ENCODE measurements around the gene PCDH1.

Gene PCDH1

DNA sequence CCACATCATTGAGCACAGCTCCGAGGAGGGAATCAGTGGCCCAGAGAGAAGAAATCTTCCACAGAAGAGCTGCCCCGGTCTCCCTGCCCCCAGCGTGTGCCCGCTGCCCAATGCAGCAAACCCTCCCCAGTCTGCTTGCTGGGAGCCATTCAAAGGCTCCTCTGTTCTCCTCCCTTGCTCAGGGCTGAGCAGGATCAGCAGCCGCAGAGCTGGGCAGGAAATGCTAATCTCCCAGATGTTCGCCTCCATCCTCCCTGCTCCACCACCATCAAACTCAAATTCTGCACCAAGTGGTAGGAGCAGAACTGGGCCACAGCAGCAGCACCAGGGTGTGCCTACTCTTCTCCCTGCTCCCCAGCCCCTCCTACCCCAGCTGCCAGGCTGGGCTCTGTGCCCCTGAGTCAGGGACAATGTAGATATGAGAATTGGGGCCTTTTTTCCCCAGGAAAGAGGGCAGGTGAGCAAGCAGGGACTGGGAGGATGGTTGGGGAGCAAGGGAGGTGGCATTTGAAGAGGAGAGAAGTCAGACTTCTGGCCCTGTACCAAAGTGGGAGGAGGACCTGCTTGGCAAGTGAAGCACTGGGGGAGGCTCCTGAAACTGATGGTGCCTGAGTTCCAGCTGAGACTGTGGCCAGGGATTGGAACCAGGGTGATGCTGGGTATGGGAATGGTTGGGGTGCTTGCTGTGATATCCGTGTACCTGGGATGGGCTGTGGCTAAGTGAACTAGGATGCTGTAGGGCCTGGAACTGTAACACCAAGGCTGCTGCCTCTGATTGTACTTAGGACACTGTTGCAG lies 1.9 kb upstream of the PCDH1 start:
- H3K4me1 ChIP-seq (ENCODE audit: insufficient read depth, low read length, poor library complexity, severe bottlenecking) = peaks cover 27% of the 10 kb centered on the region
- no peaks in the 10 kb centered on the region for H3K27me3 ChIP-seq (ENCODE audit: insufficient read depth, low read length, poor library complexity, severe bottlenecking)
- H3F3A ChIP-seq (ENCODE audit: low read depth) = no peaks in the 10 kb centered on the region
- H3K79me2 ChIP-seq (ENCODE audit: insufficient read depth, low read length) = no peaks in the 10 kb centered on the region
- no peaks in the 10 kb centered on the region for H3K9me2 ChIP-seq (replicated peaks; ENCODE audit: low read depth, low read length)
- H4K20me1 ChIP-seq (ENCODE audit: insufficient read depth, low read length, poor library complexity, severe bottlenecking) = no peaks in the 10 kb centered on the region
- no peak overlapping the region for H3K9ac ChIP-seq (ENCODE audit: low read depth, low read length, poor library complexity, severe bottlenecking)
- no peak for TF ChIP-seq EZH2phosphoT487 (IDR thresholded peaks at IDR 0.05; ENCODE audit: borderline replicate concordance)
- TF ChIP-seq, protein P1, sequence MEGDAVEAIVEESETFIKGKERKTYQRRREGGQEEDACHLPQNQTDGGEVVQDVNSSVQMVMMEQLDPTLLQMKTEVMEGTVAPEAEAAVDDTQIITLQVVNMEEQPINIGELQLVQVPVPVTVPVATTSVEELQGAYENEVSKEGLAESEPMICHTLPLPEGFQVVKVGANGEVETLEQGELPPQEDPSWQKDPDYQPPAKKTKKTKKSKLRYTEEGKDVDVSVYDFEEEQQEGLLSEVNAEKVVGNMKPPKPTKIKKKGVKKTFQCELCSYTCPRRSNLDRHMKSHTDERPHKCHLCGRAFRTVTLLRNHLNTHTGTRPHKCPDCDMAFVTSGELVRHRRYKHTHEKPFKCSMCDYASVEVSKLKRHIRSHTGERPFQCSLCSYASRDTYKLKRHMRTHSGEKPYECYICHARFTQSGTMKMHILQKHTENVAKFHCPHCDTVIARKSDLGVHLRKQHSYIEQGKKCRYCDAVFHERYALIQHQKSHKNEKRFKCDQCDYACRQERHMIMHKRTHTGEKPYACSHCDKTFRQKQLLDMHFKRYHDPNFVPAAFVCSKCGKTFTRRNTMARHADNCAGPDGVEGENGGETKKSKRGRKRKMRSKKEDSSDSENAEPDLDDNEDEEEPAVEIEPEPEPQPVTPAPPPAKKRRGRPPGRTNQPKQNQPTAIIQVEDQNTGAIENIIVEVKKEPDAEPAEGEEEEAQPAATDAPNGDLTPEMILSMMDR (conservative IDR thresholded peaks at IDR 0.05; ENCODE audit: low read length) = no peak
- H3K4me3 ChIP-seq (ENCODE audit: low read length, poor library complexity, severe bottlenecking) = no peak overlapping the region
- H3K4me2 ChIP-seq (ENCODE audit: low read depth, low read length, poor library complexity, severe bottlenecking) = peak overlapping the region; percentile 27
- no peaks in the 10 kb centered on the region for H3K36me3 ChIP-seq (ENCODE audit: insufficient read depth, low read length)
- H2AFZ ChIP-seq (ENCODE audit: low read length) = no peak overlapping the region
- no peaks in the 10 kb centered on the region for H3K9me3 ChIP-seq (ENCODE audit: insufficient read depth, low read depth, low read length)

DNA sequence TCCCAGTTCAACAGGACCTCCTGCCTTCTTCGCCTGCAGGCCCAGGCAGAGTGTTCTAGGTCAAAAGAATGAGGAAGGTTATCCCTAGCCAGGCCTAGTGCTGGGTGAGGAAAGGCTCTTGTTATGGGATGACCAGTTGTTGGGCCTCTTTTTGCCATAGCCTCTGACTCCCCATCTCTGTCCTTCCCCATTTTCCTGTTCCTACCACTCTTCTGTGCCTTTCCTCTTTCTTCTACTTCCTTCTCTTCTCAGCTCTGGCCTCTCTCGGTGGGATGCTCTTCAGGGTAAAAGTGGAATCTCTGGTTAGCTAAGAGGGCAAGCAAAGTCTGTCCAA lies 1.2 kb upstream of the PCDH1 start:
- Histone ChIP-seq H4K20me1 (ENCODE audit: insufficient read depth, low read length, poor library complexity, severe bottlenecking) (no peaks in the 10 kb centered on the region), H3K4me2 (ENCODE audit: low read depth, low read length, poor library complexity, severe bottlenecking) (peak overlapping the region; percentile 27), H3K27me3 (ENCODE audit: insufficient read depth, low read length, poor library complexity, severe bottlenecking) (no peaks in the 10 kb centered on the region), H3K9me2 (replicated peaks; ENCODE audit: low read depth, low read length) (no peaks in the 10 kb centered on the region), H3K79me2 (ENCODE audit: insufficient read depth, low read length) (no peaks in the 10 kb centered on the region), H3F3A (ENCODE audit: low read depth) (no peaks in the 10 kb centered on the region), H3K9me3 (ENCODE audit: insufficient read depth, low read depth, low read length) (no peaks in the 10 kb centered on the region), H2AFZ (ENCODE audit: low read length) (no peak overlapping the region), H3K4me1 (ENCODE audit: insufficient read depth, low read length, poor library complexity, severe bottlenecking) (peaks cover 27% of the 10 kb centered on the region), H3K9ac (ENCODE audit: low read depth, low read length, poor library complexity, severe bottlenecking) (no peak overlapping the region), H3K4me3 (ENCODE audit: low read length, poor library complexity, severe bottlenecking) (no peak overlapping the region), H3K36me3 (ENCODE audit: insufficient read depth, low read length) (no peaks in the 10 kb centered on the region)
- TF ChIP-seq, protein P1 (conservative IDR thresholded peaks at IDR 0.05; ENCODE audit: low read length) = peak; percentile 28
- no peak for TF ChIP-seq EZH2phosphoT487 (IDR thresholded peaks at IDR 0.05; ENCODE audit: borderline replicate concordance)

DNA sequence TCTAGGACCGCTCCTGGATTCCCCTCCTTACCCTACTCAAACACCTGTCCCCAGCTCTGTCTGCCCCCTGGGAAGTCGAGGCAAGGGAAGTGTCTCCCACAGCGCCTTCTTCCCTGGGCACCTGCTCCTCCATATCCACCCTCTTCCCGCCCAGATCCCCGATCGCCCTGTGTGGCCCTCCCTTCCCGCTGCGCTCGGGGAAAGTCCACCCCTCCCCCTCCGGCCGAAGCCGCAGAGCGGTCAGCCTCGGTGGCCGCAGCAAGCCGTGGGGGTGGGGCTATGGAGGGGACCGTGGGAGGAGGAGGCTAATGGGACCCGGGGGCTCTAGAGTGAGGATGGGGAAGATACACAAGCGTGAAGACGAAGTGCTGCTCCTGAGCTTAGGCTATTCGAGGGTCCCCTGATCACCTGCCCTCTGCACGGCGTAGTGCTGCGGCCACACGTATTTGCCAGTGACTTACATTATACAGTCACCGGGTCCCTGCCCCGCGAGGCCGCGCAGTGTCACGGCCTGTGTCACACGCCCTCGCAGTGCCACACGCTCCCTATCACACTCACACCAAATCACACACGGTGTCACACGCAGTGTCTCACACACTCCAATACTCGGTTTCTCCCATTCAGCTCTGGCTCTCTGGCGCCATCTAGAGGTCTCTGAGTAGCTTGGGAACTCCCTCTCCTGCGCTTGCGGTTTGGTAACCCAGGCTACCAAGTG lies 658 bp upstream of the PCDH1 start:
- Histone ChIP-seq H3K27me3 (ENCODE audit: insufficient read depth, low read length, poor library complexity, severe bottlenecking) (no peaks in the 10 kb centered on the region), H3K9me3 (ENCODE audit: insufficient read depth, low read depth, low read length) (no peaks in the 10 kb centered on the region), H3K9me2 (replicated peaks; ENCODE audit: low read depth, low read length) (no peaks in the 10 kb centered on the region), H2AFZ (ENCODE audit: low read length) (no peak overlapping the region), H3K4me2 (ENCODE audit: low read depth, low read length, poor library complexity, severe bottlenecking) (peak overlapping the region; percentile 27), H3F3A (ENCODE audit: low read depth) (no peaks in the 10 kb centered on the region), H4K20me1 (ENCODE audit: insufficient read depth, low read length, poor library complexity, severe bottlenecking) (no peaks in the 10 kb centered on the region), H3K9ac (ENCODE audit: low read depth, low read length, poor library complexity, severe bottlenecking) (no peak overlapping the region), H3K4me3 (ENCODE audit: low read length, poor library complexity, severe bottlenecking) (no peak overlapping the region), H3K36me3 (ENCODE audit: insufficient read depth, low read length) (no peaks in the 10 kb centered on the region), H3K79me2 (ENCODE audit: insufficient read depth, low read length) (no peaks in the 10 kb centered on the region), H3K4me1 (ENCODE audit: insufficient read depth, low read length, poor library complexity, severe bottlenecking) (peaks cover 27% of the 10 kb centered on the region)
- TF ChIP-seq, protein P1 (conservative IDR thresholded peaks at IDR 0.05; ENCODE audit: low read length) = peak; percentile 96
- no peak for TF ChIP-seq EZH2phosphoT487 (IDR thresholded peaks at IDR 0.05; ENCODE audit: borderline replicate concordance)
